Upper lobe of left lung (tissue), 6 donors: Measurements from ENCODE around the gene VAV1. TPM values are rescaled to one million over a fixed set of nuclear protein-coding genes. Genes with fewer than 3 reads are reported as not detected.

ENCODE experiments used
- ATAC-seq, 2 donors: fragments of 200-7000 bp; cut with Tn5 transposase; one replicate each; pipeline ENCODE4 v1.9.1; 2022; ENCODE audit warnings: mild to moderate bottlenecking in 2 of 2, moderate library complexity in 2 of 2; ENCODE audit not compliant: low FRiP score in 2 of 2
- DNase-seq, 2 donors: peaks; one replicate each; pipeline ENCODE4 v3.0.0-alpha.2; 2019 to 2020
- H3K27ac ChIP-seq, 4 donors: fragments of 200-600 bp; sonication (generic); one replicate each; pipeline ENCODE4 v1.5.1; 2016 to 2019
- H3K27me3 ChIP-seq, 4 donors: fragments of 200-600 bp; sonication (generic); one replicate each; pipeline ENCODE4 v1.5.1; 2017 to 2019
- H3K36me3 ChIP-seq, 4 donors: fragments of 200-600 bp; sonication (generic); one replicate each; pipeline ENCODE4 v1.5.1; 2016 to 2019
- H3K4me1 ChIP-seq, 4 donors: fragments of 200-600 bp; sonication (generic); one replicate each; pipeline ENCODE4 v1.5.1; 2018 to 2019
- H3K4me3 ChIP-seq, 4 donors: fragments of 200-600 bp; sonication (generic); one replicate each; pipeline ENCODE4 v1.5.1; 2017 to 2019; ENCODE audit warnings: mild to moderate bottlenecking in 2 of 4, moderate library complexity in 1 of 4
- H3K9me3 ChIP-seq, 4 donors: fragments of 200-600 bp; sonication (generic); one replicate each; pipeline ENCODE4 v1.5.1; 2018 to 2019
- CTCF ChIP-seq, 6 experiments: fragments of 450-650 bp in 4 of 6; fragments of 200-600 bp in 2 of 6; sonication (generic) in 2 of 6; IDR thresholded peaks; one replicate each; pipeline ENCODE4 v1.5.1; 2016 to 2019; ENCODE audit warnings: antibody characterized with exemption in 6 of 6
- EP300 ChIP-seq, 4 donors: sonication (generic); formaldehyde crosslinking; IDR thresholded peaks; one replicate each; pipeline ENCODE4 v1.5.1; 2017; ENCODE audit warnings: antibody characterized with exemption in 4 of 4, control low read depth in 2 of 4
- POLR2A ChIP-seq, 4 donors: fragments of 450-650 bp; IDR thresholded peaks; one replicate each; pipeline ENCODE4 v1.5.1; 2016 to 2017; ENCODE audit warnings: antibody characterized with exemption in 4 of 4, mild to moderate bottlenecking in 2 of 4
- POLR2AphosphoS5 ChIP-seq, 2 donors: sonication (generic); formaldehyde crosslinking; IDR thresholded peaks; one replicate each; pipeline ENCODE4 v1.5.1; 2017; ENCODE audit warnings: antibody characterized with exemption in 2 of 2
- WGBS, 2 donors: methylation state at CpG; one replicate each; pipeline ENCODE4 v1.1.5; 2017 to 2018; 5-methylcytosine and 5-hydroxymethylcytosine counted together
- total RNA-seq, 6 donors: library from RNA; depleted of rRNA in 4 of 6; stranded (reverse); fragments of >200 nt in 4 of 6; gene quantifications; one replicate each; pipeline versions ENCODE4 v1.1.0 to v1.2.1, GENCODE V29; 2016 to 2021
- donor health status: DM: no; HTN: no; CAD: no; lungs with moderate emphysema.
- donor health status: DM: no; HTN: yes; CAD: no; lungs with severe emphysema.

The VAV1 gene
- total RNA-seq, 6 donors from 2014 or later, result 13.9 to 53.4 (median 24.1) TPM

- TF ChIP-seq EP300 (IDR thresholded peaks at IDR 0.05), result no peak
- TF ChIP-seq POLR2A (IDR thresholded peaks at IDR 0.05), result no peak
- no peak for TF ChIP-seq POLR2AphosphoS5 (IDR thresholded peaks at IDR 0.05)
- TF ChIP-seq CTCF (IDR thresholded peaks at IDR 0.05), result no peak
- DNase-seq, result no peak
- Histone ChIP-seq H3K4me1 (no peaks in the 10 kb centered on the region), H3K27me3 (no peaks in the 10 kb centered on the region), H3K36me3 (peaks cover 0 to 8% (median 0%) of the 10 kb centered on the region in 4 donors), H3K9me3 (peaks cover 0 to 13% (median 0%) of the 10 kb centered on the region in 4 donors), H3K4me3 (no peak overlapping the region), H3K27ac (no peak overlapping the region)
- 79 to 84% methylated on average over 3 of the region's 3 CpGs for WGBS, 2 donors
- ATAC-seq, result no peak
These were observed 44.7 kb downstream of the VAV1 start for GRCh38 chr19:6817179-6817578.

GRCh38 chr19:6818246-6818645, 45.7 kb downstream of the VAV1 start:
- no peak for DNase-seq
- Histone ChIP-seq H3K27ac (no peak overlapping the region), H3K4me1 (no peaks in the 10 kb centered on the region), H3K27me3 (no peaks in the 10 kb centered on the region), H3K4me3 (no peak overlapping the region), H3K36me3 (peaks cover 0 to 10% (median 0%) of the 10 kb centered on the region in 4 donors), H3K9me3 (peaks cover 0 to 13% (median 0%) of the 10 kb centered on the region in 4 donors)
- no peak for ATAC-seq
- WGBS, 2 donors, result 67 to 81% methylated on average over 4 of the region's 4 CpGs
- TF ChIP-seq CTCF (IDR thresholded peaks at IDR 0.05) (no peak), POLR2A (IDR thresholded peaks at IDR 0.05) (no peak), EP300 (IDR thresholded peaks at IDR 0.05) (no peak), POLR2AphosphoS5 (IDR thresholded peaks at IDR 0.05) (no peak)

GRCh38 chr19:6819323-6819722, 46.8 kb downstream of the VAV1 start:
- Histone ChIP-seq H3K36me3 (peaks cover 0 to 10% (median 0%) of the 10 kb centered on the region in 4 donors), H3K27ac (no peak overlapping the region), H3K27me3 (no peaks in the 10 kb centered on the region), H3K4me1 (no peaks in the 10 kb centered on the region), H3K9me3 (peaks cover 0 to 13% (median 0%) of the 10 kb centered on the region in 4 donors), H3K4me3 (no peak overlapping the region)
- ATAC-seq (no peak), DNase-seq (no peak)
- 75 to 79% methylated on average over 2 of the region's 2 CpGs for WGBS, 2 donors
- TF ChIP-seq EP300 (IDR thresholded peaks at IDR 0.05) (no peak), CTCF (IDR thresholded peaks at IDR 0.05) (no peak), POLR2A (IDR thresholded peaks at IDR 0.05) (no peak), POLR2AphosphoS5 (IDR thresholded peaks at IDR 0.05) (no peak)

- 93 to 95% methylated on average over 4 of the region's 4 CpGs for WGBS, 2 donors
- Histone ChIP-seq H3K9me3 (peaks cover 0 to 13% (median 0%) of the 10 kb centered on the region in 4 donors), H3K36me3 (peaks cover 0 to 16% (median under 1%) of the 10 kb centered on the region in 4 donors), H3K4me1 (no peaks in the 10 kb centered on the region), H3K4me3 (no peak overlapping the region), H3K27me3 (no peaks in the 10 kb centered on the region), H3K27ac (no peak overlapping the region)
- TF ChIP-seq POLR2A (IDR thresholded peaks at IDR 0.05), result no peak
- TF ChIP-seq EP300 (IDR thresholded peaks at IDR 0.05), result no peak
- no peak for TF ChIP-seq CTCF (IDR thresholded peaks at IDR 0.05)
- no peak for TF ChIP-seq POLR2AphosphoS5 (IDR thresholded peaks at IDR 0.05)
- no peak for ATAC-seq
- DNase-seq, result no peak
These were observed 47.7 kb downstream of the VAV1 start for GRCh38 chr19:6820237-6820636.

GRCh38 chr19:6821639-6822310, 49.3 kb downstream of the VAV1 start:
- no peak overlapping the region for H3K4me3 ChIP-seq
- 88 to 92% methylated on average over 13 to 17 of the region's 17 CpGs for WGBS, 2 donors
- peaks cover 0 to 21% (median 6%) of the 10 kb centered on the region in 4 donors for H3K36me3 ChIP-seq
- DNase-seq, result no peak
- H3K27me3 ChIP-seq, result no peaks in the 10 kb centered on the region
- peak in 1 of 2 donors; percentile 31 for ATAC-seq
- no peak for TF ChIP-seq POLR2A (IDR thresholded peaks at IDR 0.05)
- TF ChIP-seq POLR2AphosphoS5 (IDR thresholded peaks at IDR 0.05), result no peak
- TF ChIP-seq CTCF (IDR thresholded peaks at IDR 0.05), result no peak
- H3K4me1 ChIP-seq, result no peaks in the 10 kb centered on the region
- H3K9me3 ChIP-seq, result peaks cover 0 to 13% (median 0%) of the 10 kb centered on the region in 4 donors
- no peak overlapping the region for H3K27ac ChIP-seq
